Measurements from ENCODE around the gene AQP11. TPM values are rescaled to one million over a fixed set of nuclear protein-coding genes. Genes with fewer than 3 reads are reported as not detected.

AQP11 gene, protein sequence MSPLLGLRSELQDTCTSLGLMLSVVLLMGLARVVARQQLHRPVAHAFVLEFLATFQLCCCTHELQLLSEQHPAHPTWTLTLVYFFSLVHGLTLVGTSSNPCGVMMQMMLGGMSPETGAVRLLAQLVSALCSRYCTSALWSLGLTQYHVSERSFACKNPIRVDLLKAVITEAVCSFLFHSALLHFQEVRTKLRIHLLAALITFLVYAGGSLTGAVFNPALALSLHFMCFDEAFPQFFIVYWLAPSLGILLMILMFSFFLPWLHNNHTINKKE
- 1.5 to 3.3 TPM (median 2.6 TPM) in 5 replicates for total RNA-seq (2022; extraction: Qiagen RNA extraction; ENCODE audit: low read depth)

DNA sequence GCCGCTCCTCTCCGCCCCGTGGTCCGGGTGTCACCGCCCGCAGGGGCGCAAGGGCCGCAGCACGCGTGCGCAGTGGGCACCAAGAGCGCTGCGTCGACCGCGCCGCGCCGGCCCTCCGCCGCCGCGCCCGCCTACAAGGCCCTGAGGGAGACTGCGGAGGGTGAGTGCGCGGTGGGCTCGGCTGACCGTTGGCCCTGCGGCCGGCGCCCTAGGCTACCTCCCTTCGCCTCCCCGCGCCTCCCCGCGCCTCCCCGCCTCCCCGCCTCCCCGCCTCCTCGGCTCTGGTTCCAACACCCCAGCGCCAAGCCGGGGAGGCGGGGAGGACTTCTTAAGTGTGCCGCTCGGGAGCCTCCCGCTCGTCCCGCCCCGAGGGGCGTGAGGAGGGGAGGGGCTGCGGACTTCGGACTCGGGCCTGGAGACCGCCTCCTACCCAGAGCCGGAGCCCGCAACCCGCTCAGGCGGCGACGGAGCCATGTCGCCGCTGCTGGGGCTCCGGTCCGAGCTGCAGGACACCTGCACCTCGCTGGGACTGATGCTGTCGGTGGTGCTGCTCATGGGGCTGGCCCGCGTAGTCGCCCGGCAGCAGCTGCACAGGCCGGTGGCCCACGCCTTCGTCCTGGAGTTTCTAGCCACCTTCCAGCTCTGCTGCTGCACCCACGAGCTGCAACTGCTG, at the start of gene AQP11:
TSS of gene AQP11 (plus strand) at position 433 of the 673 bp plus-strand sequence. CDS start at position 473, 40 bp downstream.

DNA sequence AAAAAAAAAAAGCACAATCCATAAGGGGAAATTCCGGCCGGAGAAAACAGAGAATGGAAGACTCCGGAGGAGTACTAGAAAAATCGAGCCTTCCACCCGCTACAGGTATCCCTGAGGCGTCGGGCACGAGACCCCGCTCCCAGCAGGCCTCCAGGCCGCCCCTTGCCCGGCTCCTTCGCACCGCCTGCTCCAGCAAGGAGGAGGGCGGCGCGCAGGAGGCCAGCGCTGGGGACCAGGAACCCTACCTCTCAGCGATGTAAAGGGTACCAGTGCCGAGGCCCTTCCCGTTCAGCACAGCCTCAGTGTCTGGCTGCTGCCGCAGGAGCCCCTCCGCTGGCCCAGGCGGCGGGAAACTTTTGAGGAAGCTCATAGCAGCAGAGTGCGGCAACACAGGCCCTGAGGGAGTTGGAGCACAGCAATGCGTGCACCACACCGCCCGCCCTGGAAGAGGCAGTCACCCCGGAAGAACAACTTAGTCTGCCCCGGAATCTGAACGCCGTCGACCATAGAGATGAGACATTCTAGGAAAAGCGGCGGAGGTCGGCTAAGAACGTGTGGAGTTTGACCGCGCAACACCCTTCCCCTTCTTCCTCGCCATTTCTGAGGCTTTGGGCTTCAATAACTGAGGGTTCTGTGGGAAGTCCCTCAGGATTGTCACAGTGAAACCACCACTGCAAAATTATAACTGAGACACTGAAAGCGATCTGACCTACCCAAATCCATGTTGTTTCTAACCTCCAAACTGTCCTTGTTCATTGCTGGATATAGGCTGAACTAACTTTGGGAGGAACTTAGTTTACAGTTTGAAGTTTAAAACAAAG, 47.8 kb downstream of the AQP11 start, which contains the start of gene CLNS1A:
TSS of gene CLNS1A (minus strand) at position 450 of the 821 bp plus-strand sequence. CDS start at position 370, 80 bp downstream.

Other genes starting within 250 kb of the AQP11 start
- 23.1 to 26.7 TPM (median 24.6 TPM) in 5 replicates for gene PAK1, start 115.9 kb upstream of the AQP11 start, total RNA-seq (2022; extraction: Qiagen RNA extraction; ENCODE audit: low read depth)
- gene CLNS1A, start 47.8 kb downstream of the AQP11 start, total RNA-seq (2022; extraction: Qiagen RNA extraction; ENCODE audit: low read depth) = 151 to 201 TPM (median 156 TPM) in 5 replicates
- 14.4 to 21.7 TPM (median 17.2 TPM) in 5 replicates for gene RSF1, start 230.8 kb downstream of the AQP11 start, total RNA-seq (2022; extraction: Qiagen RNA extraction; ENCODE audit: low read depth)
- 24.1 to 39.5 TPM (median 30.8 TPM) in 5 replicates for gene AAMDC, start 231.2 kb downstream of the AQP11 start, total RNA-seq (2022; extraction: Qiagen RNA extraction; ENCODE audit: low read depth)